Endodermal cell (in vitro differentiated cells): ENCODE measurements around the gene PTPN21. TPM values are rescaled to one million over a fixed set of nuclear protein-coding genes. Genes with fewer than 3 reads are reported as not detected.

Experiments
- DNase-seq: peaks from one replicate; pipeline ENCODE4 v3.0.0-alpha.2; 2017
- H3K27ac ChIP-seq: 2 replicates; pipeline ENCODE4 v1.5.1; 2013; ENCODE audit warnings: mild to moderate bottlenecking, low read depth, low read length, moderate library complexity
- H3K27me3 ChIP-seq: 2 replicates; pipeline ENCODE4 v1.6.1; 2013; ENCODE audit warnings: mild to moderate bottlenecking, low read length, moderate library complexity; ENCODE audit not compliant: insufficient read depth, control insufficient read depth, poor library complexity, severe bottlenecking
- H3K36me3 ChIP-seq: 2 replicates; pipeline ENCODE4 v1.7.0; 2013; ENCODE audit warnings: mild to moderate bottlenecking, low read length, moderate library complexity; ENCODE audit not compliant: control insufficient read depth, insufficient read depth
- H3K4me1 ChIP-seq: one replicate; pipeline ENCODE4 v1.7.0; 2013; ENCODE audit warnings: low read length; ENCODE audit not compliant: control insufficient read depth, insufficient read depth
- H3K4me3 ChIP-seq: 2 replicates; pipeline ENCODE4 v1.5.1; 2013; ENCODE audit warnings: mild to moderate bottlenecking, low read length, moderate library complexity
- H3K9ac ChIP-seq: 2 replicates; pipeline ENCODE4 v1.6.1; 2013; ENCODE audit warnings: mild to moderate bottlenecking, low read length, moderate library complexity; ENCODE audit not compliant: poor library complexity, severe bottlenecking; ENCODE audit errors: extremely low read depth
- H3K9me3 ChIP-seq: 2 replicates; pipeline ENCODE4 v1.6.1; 2013; ENCODE audit warnings: mild to moderate bottlenecking, low read length, moderate library complexity; ENCODE audit not compliant: control insufficient read depth
- H3K27ac Mint-ChIP-seq: 2 replicates; pipeline ENCODE4 v1.8.0; 2020; ENCODE audit warnings: mixed read lengths
- H3K27me3 Mint-ChIP-seq: 2 replicates; pipeline ENCODE4 v1.8.0; 2021; ENCODE audit warnings: mild to moderate bottlenecking, mixed read lengths; ENCODE audit not compliant: insufficient read depth
- H3K36me3 Mint-ChIP-seq: 2 replicates; pipeline ENCODE4 v1.8.0; 2020; ENCODE audit warnings: low read depth, mixed read lengths
- H3K4me1 Mint-ChIP-seq: 2 replicates; pipeline ENCODE4 v1.8.0; 2020; ENCODE audit warnings: mixed read lengths
- H3K4me3 Mint-ChIP-seq: 2 replicates; pipeline ENCODE4 v1.8.0; 2020; ENCODE audit warnings: mild to moderate bottlenecking, moderate library complexity, mixed read lengths
- H3K9me3 Mint-ChIP-seq: 2 replicates; pipeline ENCODE4 v1.8.0; 2020; ENCODE audit warnings: mild to moderate bottlenecking, mixed read lengths
- WGBS, 2 experiments: methylation state at CpG; one replicate each; pipeline versions ENCODE4 v1.1.5 to v1.1.7; 2013; ENCODE audit warnings: missing lambda C conversion rate in 2 of 2, mixed read lengths in 1 of 2; ENCODE audit not compliant: insufficient coverage in 1 of 2, insufficient read length in 1 of 2; 5-methylcytosine and 5-hydroxymethylcytosine counted together
- total RNA-seq, 2 donors: library from RNA; stranded (reverse); fragmentation: NEBNext Ultra II Directional in 1 of 2; extraction: Animal tissue kit (Norgen Biotek cat#: 25700) in 1 of 2; gene quantifications; 2 replicates in 1 of 2; 3 replicates in 1 of 2; pipeline ENCODE4 v1.2.1, GENCODE V29; 2021
- TF ChIP-seq, protein P1 (sequence below): fragments of 200-600 bp; sonication (generic); conservative IDR thresholded peaks from 2 replicates; pipeline ENCODE4 v1.5.0; 2021; ENCODE audit warnings: antibody characterized with exemption, mild to moderate bottlenecking

Gene PTPN21
- total RNA-seq, 2 donors from 2014 or later, result 23.8 to 45.5 TPM

DNA sequence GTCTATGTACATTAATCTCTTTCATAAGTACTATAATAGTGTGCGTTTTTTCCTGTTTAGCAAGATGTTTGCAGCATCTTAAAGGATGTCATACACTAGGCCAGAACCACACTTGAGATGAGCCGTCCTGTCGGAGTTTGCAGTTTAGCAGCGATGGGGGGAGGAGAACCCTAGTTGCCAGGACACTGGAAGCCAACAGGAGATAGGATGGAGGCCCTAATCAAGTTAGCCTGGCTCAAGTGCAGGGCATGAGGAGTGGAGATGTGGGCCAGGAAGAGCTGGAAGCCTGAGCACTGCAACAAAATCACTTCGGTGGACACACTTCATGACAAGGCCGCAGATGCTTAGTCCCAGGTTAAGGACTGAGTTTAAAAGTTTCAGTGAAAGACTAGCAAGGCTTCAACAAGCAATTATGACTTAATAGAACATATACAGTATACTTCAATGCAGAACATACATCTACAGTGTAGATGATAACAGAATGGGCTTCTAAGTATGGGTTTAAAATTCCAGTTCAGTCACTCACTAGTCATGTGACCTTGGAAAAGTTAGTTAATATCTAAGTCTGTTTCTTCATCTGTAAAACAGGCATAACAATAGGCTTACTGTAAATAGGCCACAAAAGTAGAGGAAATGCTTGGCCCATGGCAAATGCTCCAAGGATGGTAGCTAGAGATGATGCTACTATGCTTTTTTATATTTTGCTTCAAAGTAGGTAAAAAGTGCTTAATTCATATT, 77.1 kb downstream of the PTPN21 start:
- H3K27ac Mint-ChIP-seq, result no peak overlapping the region
- H3K36me3 Mint-ChIP-seq, result peaks cover 79% of the 10 kb centered on the region
- Histone ChIP-seq H3K27ac (no peak overlapping the region), H3K4me1 (no peaks in the 10 kb centered on the region), H3K9ac (no peak overlapping the region), H3K9me3 (peaks cover 8% of the 10 kb centered on the region), H3K36me3 (peaks cover 74% of the 10 kb centered on the region), H3K4me3 (no peak overlapping the region), H3K27me3 (no peaks in the 10 kb centered on the region)
- no peak overlapping the region for H3K4me3 Mint-ChIP-seq
- TF ChIP-seq, protein P1, sequence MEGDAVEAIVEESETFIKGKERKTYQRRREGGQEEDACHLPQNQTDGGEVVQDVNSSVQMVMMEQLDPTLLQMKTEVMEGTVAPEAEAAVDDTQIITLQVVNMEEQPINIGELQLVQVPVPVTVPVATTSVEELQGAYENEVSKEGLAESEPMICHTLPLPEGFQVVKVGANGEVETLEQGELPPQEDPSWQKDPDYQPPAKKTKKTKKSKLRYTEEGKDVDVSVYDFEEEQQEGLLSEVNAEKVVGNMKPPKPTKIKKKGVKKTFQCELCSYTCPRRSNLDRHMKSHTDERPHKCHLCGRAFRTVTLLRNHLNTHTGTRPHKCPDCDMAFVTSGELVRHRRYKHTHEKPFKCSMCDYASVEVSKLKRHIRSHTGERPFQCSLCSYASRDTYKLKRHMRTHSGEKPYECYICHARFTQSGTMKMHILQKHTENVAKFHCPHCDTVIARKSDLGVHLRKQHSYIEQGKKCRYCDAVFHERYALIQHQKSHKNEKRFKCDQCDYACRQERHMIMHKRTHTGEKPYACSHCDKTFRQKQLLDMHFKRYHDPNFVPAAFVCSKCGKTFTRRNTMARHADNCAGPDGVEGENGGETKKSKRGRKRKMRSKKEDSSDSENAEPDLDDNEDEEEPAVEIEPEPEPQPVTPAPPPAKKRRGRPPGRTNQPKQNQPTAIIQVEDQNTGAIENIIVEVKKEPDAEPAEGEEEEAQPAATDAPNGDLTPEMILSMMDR, result no peak
- DNase-seq, result no peak
- peaks cover 12% of the 10 kb centered on the region for H3K4me1 Mint-ChIP-seq
- 92 to 100% methylated on average over 4 to 6 of the region's 6 CpGs for WGBS, 2 experiments
- no peaks in the 10 kb centered on the region for H3K9me3 Mint-ChIP-seq
- no peaks in the 10 kb centered on the region for H3K27me3 Mint-ChIP-seq

DNA sequence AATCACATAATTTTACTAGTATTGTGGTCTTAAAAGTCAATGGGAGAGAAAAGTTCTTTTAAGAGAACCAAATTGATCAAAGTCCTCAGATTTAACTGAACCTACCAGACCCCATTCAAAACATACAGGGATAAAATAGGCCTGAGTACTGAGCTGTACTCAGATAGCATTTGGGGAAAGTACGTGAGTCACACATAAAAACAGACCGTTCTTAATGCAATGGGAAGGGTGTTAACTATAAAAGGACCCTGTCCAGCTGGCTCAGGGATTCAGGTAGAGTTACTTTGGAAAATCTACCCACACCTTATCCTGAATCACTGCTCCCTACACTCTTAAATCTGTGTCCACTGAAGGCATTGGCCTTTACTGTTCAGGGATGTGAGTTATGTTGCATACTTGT, 78.0 kb downstream of the PTPN21 start:
- H3K9ac ChIP-seq, result no peak overlapping the region
- peaks cover 12% of the 10 kb centered on the region for H3K4me1 Mint-ChIP-seq
- no peaks in the 10 kb centered on the region for H3K27me3 Mint-ChIP-seq
- DNase-seq, result no peak
- no peaks in the 10 kb centered on the region for H3K9me3 Mint-ChIP-seq
- peaks cover 78% of the 10 kb centered on the region for H3K36me3 ChIP-seq
- no peak overlapping the region for H3K27ac Mint-ChIP-seq
- no peak overlapping the region for H3K4me3 ChIP-seq
- no peaks in the 10 kb centered on the region for H3K4me1 ChIP-seq
- H3K27me3 ChIP-seq, result no peaks in the 10 kb centered on the region
- H3K27ac ChIP-seq, result no peak overlapping the region
- H3K36me3 Mint-ChIP-seq, result peaks cover 78% of the 10 kb centered on the region
- peaks cover 8% of the 10 kb centered on the region for H3K9me3 ChIP-seq
- no peak overlapping the region for H3K4me3 Mint-ChIP-seq
- WGBS, 2 experiments, result 95% methylated on average over 2 of the region's 2 CpGs; no CpG with 5 or more reads in 1 of the 2 experiments
- TF ChIP-seq, protein P1, result no peak

DNA sequence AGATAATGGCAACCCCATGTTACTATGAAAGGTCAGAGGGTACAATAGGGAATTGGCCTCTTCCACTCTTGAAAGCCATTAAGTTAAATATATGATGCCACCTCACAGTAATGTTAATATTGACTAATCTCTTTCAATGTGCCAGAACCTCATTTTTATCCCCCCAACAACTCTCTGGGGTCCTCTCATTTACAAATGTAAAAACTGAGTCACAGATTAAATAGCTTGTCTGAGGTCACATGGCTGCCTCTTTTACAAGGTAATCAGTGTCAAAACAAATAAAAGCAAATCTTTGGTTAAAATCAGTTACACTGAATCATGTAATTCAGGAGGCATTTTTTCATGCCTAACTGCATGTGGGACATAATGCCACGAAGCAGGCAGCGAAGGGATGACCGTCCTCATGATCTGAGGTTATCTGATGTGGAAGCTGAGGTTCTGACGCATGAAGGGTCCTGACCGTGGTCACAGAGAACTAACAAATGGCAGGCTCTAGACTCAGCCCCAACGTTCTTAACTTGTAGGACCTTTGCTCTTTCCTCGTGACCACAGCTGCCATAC, 78.5 kb downstream of the PTPN21 start:
- H3K4me1 ChIP-seq, result no peaks in the 10 kb centered on the region
- TF ChIP-seq, protein P1, result no peak
- Mint-ChIP-seq H3K27ac (no peak overlapping the region), H3K9me3 (no peaks in the 10 kb centered on the region), H3K27me3 (no peaks in the 10 kb centered on the region), H3K36me3 (peaks cover 78% of the 10 kb centered on the region), H3K4me1 (peaks cover 12% of the 10 kb centered on the region), H3K4me3 (no peak overlapping the region)
- H3K9ac ChIP-seq, result no peak overlapping the region
- no peak overlapping the region for H3K27ac ChIP-seq
- DNase-seq, result no peak
- H3K27me3 ChIP-seq, result no peaks in the 10 kb centered on the region
- H3K36me3 ChIP-seq, result peaks cover 79% of the 10 kb centered on the region
- 92 to 96% methylated on average over 5 to 7 of the region's 7 CpGs for WGBS, 2 experiments
- H3K4me3 ChIP-seq, result no peak overlapping the region
- H3K9me3 ChIP-seq, result peaks cover 8% of the 10 kb centered on the region
